Measurements from ENCODE around the gene CIROP. TPM values are rescaled to one million over a fixed set of nuclear protein-coding genes. Genes with fewer than 3 reads are reported as not detected.

CIROP gene
- total RNA-seq, 1 donor from 2014 or later = not detected

GRCh38 chr14:23137813-23138535, 33.2 kb upstream of the CIROP start:
- H3K9me3 Mint-ChIP-seq (ENCODE audit: unreplicated experiment) = no peaks in the 10 kb centered on the region
- H3K27ac Mint-ChIP-seq (ENCODE audit: unreplicated experiment) = no peak overlapping the region
- peaks cover 3% of the 10 kb centered on the region for H3K36me3 Mint-ChIP-seq (ENCODE audit: low read depth, unreplicated experiment)
- no peak overlapping the region for H3K4me3 Mint-ChIP-seq (ENCODE audit: unreplicated experiment)
- no peak for TF ChIP-seq CTCF (IDR thresholded peaks at IDR 0.05; ENCODE audit: unreplicated experiment)
- peaks cover 4% of the 10 kb centered on the region for H3K4me1 Mint-ChIP-seq (ENCODE audit: unreplicated experiment)
- H3K27me3 Mint-ChIP-seq (ENCODE audit: unreplicated experiment) = peaks cover 1% of the 10 kb centered on the region
- no peak for DNase-seq (ENCODE audit: low spot score)

- Mint-ChIP-seq H3K27ac (ENCODE audit: unreplicated experiment) (peak overlapping the region; percentile 13), H3K4me3 (ENCODE audit: unreplicated experiment) (no peak overlapping the region), H3K36me3 (ENCODE audit: low read depth, unreplicated experiment) (peaks cover 3% of the 10 kb centered on the region), H3K9me3 (ENCODE audit: unreplicated experiment) (no peaks in the 10 kb centered on the region), H3K27me3 (ENCODE audit: unreplicated experiment) (peaks cover 1% of the 10 kb centered on the region), H3K4me1 (ENCODE audit: unreplicated experiment) (peaks cover 4% of the 10 kb centered on the region)
- TF ChIP-seq CTCF (IDR thresholded peaks at IDR 0.05; ENCODE audit: unreplicated experiment) = no peak
- DNase-seq (ENCODE audit: low spot score) = no peak
Observed at GRCh38 chr14:23137192-23137812, 32.5 kb upstream of the CIROP start.

GRCh38 chr14:23136566-23137133, 31.9 kb upstream of the CIROP start:
- no peak for DNase-seq (ENCODE audit: low spot score)
- H3K36me3 Mint-ChIP-seq (ENCODE audit: low read depth, unreplicated experiment) = peaks cover 3% of the 10 kb centered on the region
- no peaks in the 10 kb centered on the region for H3K9me3 Mint-ChIP-seq (ENCODE audit: unreplicated experiment)
- no peak overlapping the region for H3K27ac Mint-ChIP-seq (ENCODE audit: unreplicated experiment)
- no peak for TF ChIP-seq CTCF (IDR thresholded peaks at IDR 0.05; ENCODE audit: unreplicated experiment)
- H3K4me3 Mint-ChIP-seq (ENCODE audit: unreplicated experiment) = no peak overlapping the region
- peaks cover 1% of the 10 kb centered on the region for H3K27me3 Mint-ChIP-seq (ENCODE audit: unreplicated experiment)
- peaks cover 4% of the 10 kb centered on the region for H3K4me1 Mint-ChIP-seq (ENCODE audit: unreplicated experiment)

- Mint-ChIP-seq H3K4me1 (ENCODE audit: unreplicated experiment) (peaks cover 14% of the 10 kb centered on the region), H3K27ac (ENCODE audit: unreplicated experiment) (no peak overlapping the region), H3K27me3 (ENCODE audit: unreplicated experiment) (peaks cover 1% of the 10 kb centered on the region), H3K4me3 (ENCODE audit: unreplicated experiment) (no peak overlapping the region), H3K36me3 (ENCODE audit: low read depth, unreplicated experiment) (peaks cover 6% of the 10 kb centered on the region), H3K9me3 (ENCODE audit: unreplicated experiment) (no peaks in the 10 kb centered on the region)
- no peak for DNase-seq (ENCODE audit: low spot score)
- TF ChIP-seq CTCF (IDR thresholded peaks at IDR 0.05; ENCODE audit: unreplicated experiment) = no peak
Observed at GRCh38 chr14:23132970-23133369, 28.2 kb upstream of the CIROP start.

GRCh38 chr14:23131482-23131881, 26.7 kb upstream of the CIROP start:
- no peak for TF ChIP-seq CTCF (IDR thresholded peaks at IDR 0.05; ENCODE audit: unreplicated experiment)
- Mint-ChIP-seq H3K27ac (ENCODE audit: unreplicated experiment) (no peak overlapping the region), H3K27me3 (ENCODE audit: unreplicated experiment) (peaks cover 1% of the 10 kb centered on the region), H3K36me3 (ENCODE audit: low read depth, unreplicated experiment) (peaks cover 6% of the 10 kb centered on the region), H3K4me1 (ENCODE audit: unreplicated experiment) (peaks cover 14% of the 10 kb centered on the region), H3K4me3 (ENCODE audit: unreplicated experiment) (no peak overlapping the region), H3K9me3 (ENCODE audit: unreplicated experiment) (no peaks in the 10 kb centered on the region)
- DNase-seq (ENCODE audit: low spot score) = no peak

Data from endothelial cell (in vitro differentiated cells).